Astrocyte (in vitro differentiated cells and primary cell): Measurements from ENCODE around the gene MAP2K3. TPM values are rescaled to one million over a fixed set of nuclear protein-coding genes. Genes with fewer than 3 reads are reported as not detected.
"Not testable (repeated sequence)": the region's sequence is repeated elsewhere in the genome, so short reads cannot be mapped to it uniquely, and the experiment has no call there.

Experiments
- DNase-seq: peaks from one replicate; pipeline ENCODE4 v3.0.0-alpha.2; 2010; ENCODE audit warnings: low read depth
- FAIRE-seq: peaks from 2 replicates; lab custom pipeline; 2011; peaks lifted over from hg19 to GRCh38; lab: Jason Lieb, UNC
- H2AFZ ChIP-seq: 2 replicates; pipeline ENCODE4 v1.6.0; 2012; ENCODE audit warnings: low read depth, low read length, inconsistent platforms
- H3K27ac ChIP-seq: 2 replicates; pipeline ENCODE4 v1.5.1; 2011; ENCODE audit warnings: low read depth, low read length, inconsistent platforms
- H3K27me3 ChIP-seq: 2 replicates; pipeline ENCODE4 v1.6.0; 2011; ENCODE audit warnings: low read length, inconsistent platforms; ENCODE audit not compliant: insufficient read depth
- H3K36me3 ChIP-seq: 2 replicates; pipeline ENCODE4 v1.5.1; 2011; ENCODE audit warnings: low read length, inconsistent platforms; ENCODE audit not compliant: insufficient read depth
- H3K4me1 ChIP-seq: 2 replicates; pipeline ENCODE4 v1.5.1; 2011; ENCODE audit warnings: low read length, inconsistent platforms; ENCODE audit not compliant: insufficient read depth
- H3K4me2 ChIP-seq: 2 replicates; pipeline ENCODE4 v1.6.0; 2012; ENCODE audit warnings: low read length, inconsistent platforms
- H3K4me3 ChIP-seq: 2 replicates; pipeline ENCODE4 v1.5.1; 2011; ENCODE audit warnings: low read depth, mild to moderate bottlenecking, low read length, inconsistent platforms; ENCODE audit not compliant: insufficient read depth
- H3K79me2 ChIP-seq: 2 replicates; pipeline ENCODE4 v1.6.0; 2012; ENCODE audit warnings: mild to moderate bottlenecking, low read length, inconsistent platforms; ENCODE audit not compliant: insufficient read depth
- H3K9ac ChIP-seq: 2 replicates; pipeline ENCODE4 v1.6.0; 2012; ENCODE audit warnings: mild to moderate bottlenecking, low read length, inconsistent platforms
- H3K9me3 ChIP-seq: 2 replicates; pipeline ENCODE4 v1.5.1; 2012; ENCODE audit warnings: low read depth, mild to moderate bottlenecking, low read length, inconsistent platforms; ENCODE audit not compliant: insufficient read depth
- H4K20me1 ChIP-seq: 2 replicates; pipeline ENCODE4 v1.6.0; 2012; ENCODE audit warnings: low read length, inconsistent platforms; ENCODE audit not compliant: insufficient read depth
- H3K27ac Mint-ChIP-seq: one replicate; pipeline ENCODE4 v1.8.0; 2021; ENCODE audit warnings: mild to moderate bottlenecking, mixed read lengths; ENCODE audit not compliant: unreplicated experiment
- H3K27me3 Mint-ChIP-seq: one replicate; pipeline ENCODE4 v1.8.0; 2021; ENCODE audit warnings: low read depth, mixed read lengths; ENCODE audit not compliant: unreplicated experiment
- H3K36me3 Mint-ChIP-seq: one replicate; pipeline ENCODE4 v1.8.0; 2021; ENCODE audit warnings: low read depth, mixed read lengths; ENCODE audit not compliant: unreplicated experiment
- H3K4me1 Mint-ChIP-seq: one replicate; pipeline ENCODE4 v1.8.0; 2021; ENCODE audit warnings: low read depth, mixed read lengths; ENCODE audit not compliant: unreplicated experiment
- H3K4me3 Mint-ChIP-seq: one replicate; pipeline ENCODE4 v1.8.0; 2021; ENCODE audit warnings: mild to moderate bottlenecking, moderate library complexity, mixed read lengths; ENCODE audit not compliant: unreplicated experiment
- H3K9me3 Mint-ChIP-seq: one replicate; pipeline ENCODE4 v1.8.0; 2021; ENCODE audit warnings: mild to moderate bottlenecking, mixed read lengths; ENCODE audit not compliant: unreplicated experiment
- CTCF ChIP-seq: IDR thresholded peaks from 2 replicates; pipeline ENCODE4 v1.5.1; 2011; ENCODE audit warnings: low read depth, mild to moderate bottlenecking, inconsistent platforms, low read length, moderate library complexity; ENCODE audit not compliant: insufficient read depth
- EZH2 ChIP-seq: IDR thresholded peaks from 2 replicates; pipeline ENCODE4 v1.6.1; 2012; ENCODE audit warnings: mild to moderate bottlenecking, low read length, inconsistent platforms; ENCODE audit not compliant: insufficient read depth
- total RNA-seq: library from RNA; stranded (reverse); gene quantifications from 2 replicates; pipeline ENCODE4 v1.2.1, GENCODE V29; 2021

MAP2K3 gene
- total RNA-seq, 1 donor from 2014 or later: 44.3 TPM

DNA sequence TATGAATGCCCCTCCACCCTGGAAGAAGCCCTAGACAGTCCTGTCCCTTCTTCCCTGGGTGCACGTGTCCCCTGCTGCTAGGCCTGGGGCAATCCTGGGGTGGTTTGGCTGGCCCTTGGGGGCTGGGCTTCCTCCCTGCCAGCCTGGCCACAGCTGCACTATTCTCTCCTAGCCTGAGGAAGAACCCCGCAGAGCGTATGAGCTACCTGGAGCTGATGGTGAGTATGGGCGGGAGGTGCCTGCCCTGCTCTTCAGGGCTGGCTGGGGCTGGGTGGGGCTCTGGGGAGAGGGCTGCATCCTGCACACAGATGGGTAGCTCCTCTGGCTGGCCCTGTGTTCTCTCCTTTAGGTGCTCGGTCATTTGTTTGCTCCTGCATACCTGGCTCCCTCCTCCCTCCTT, 28.8 kb downstream of the MAP2K3 start:
- Mint-ChIP-seq H3K9me3 (peaks cover 2% of the 10 kb centered on the region), H3K27me3 (no peaks in the 10 kb centered on the region), H3K27ac (no peak overlapping the region), H3K4me1 (no peaks in the 10 kb centered on the region), H3K36me3 (peaks cover 8% of the 10 kb centered on the region), H3K4me3 (no peak overlapping the region)
- Histone ChIP-seq H3K9me3 (peaks cover 5% of the 10 kb centered on the region), H2AFZ (no peak overlapping the region), H3K27ac (no peak overlapping the region), H3K4me3 (no peak overlapping the region), H3K27me3 (no peaks in the 10 kb centered on the region), H4K20me1 (no peaks in the 10 kb centered on the region), H3K36me3 (peaks cover 6% of the 10 kb centered on the region), H3K4me2 (no peak overlapping the region), H3K9ac (no peak overlapping the region), H3K79me2 (no peaks in the 10 kb centered on the region), H3K4me1 (no peaks in the 10 kb centered on the region)
- DNase-seq (no peak), FAIRE-seq (no peak)
- TF ChIP-seq EZH2 (no peak), CTCF (no peak)

- H3K27me3 ChIP-seq, H3K27me3 Mint-ChIP-seq, H3K79me2 ChIP-seq, H3K4me3 ChIP-seq, H3K36me3 Mint-ChIP-seq, H3K4me1 Mint-ChIP-seq, H4K20me1 ChIP-seq, DNase-seq, H3K4me2 ChIP-seq, H3K36me3 ChIP-seq, H3K9me3 Mint-ChIP-seq, H3K27ac Mint-ChIP-seq, H2AFZ ChIP-seq, H3K27ac ChIP-seq, H3K4me3 Mint-ChIP-seq, FAIRE-seq, H3K9ac ChIP-seq, H3K4me1 ChIP-seq, H3K9me3 ChIP-seq: not testable (repeated sequence)
These were observed 29.2 kb downstream of the MAP2K3 start for GRCh38 chr17:21313761-21314160.

GRCh38 chr17:21314261-21314664, 29.8 kb downstream of the MAP2K3 start:
- not testable (repeated sequence) for DNase-seq, H3K4me1 Mint-ChIP-seq

DNA sequence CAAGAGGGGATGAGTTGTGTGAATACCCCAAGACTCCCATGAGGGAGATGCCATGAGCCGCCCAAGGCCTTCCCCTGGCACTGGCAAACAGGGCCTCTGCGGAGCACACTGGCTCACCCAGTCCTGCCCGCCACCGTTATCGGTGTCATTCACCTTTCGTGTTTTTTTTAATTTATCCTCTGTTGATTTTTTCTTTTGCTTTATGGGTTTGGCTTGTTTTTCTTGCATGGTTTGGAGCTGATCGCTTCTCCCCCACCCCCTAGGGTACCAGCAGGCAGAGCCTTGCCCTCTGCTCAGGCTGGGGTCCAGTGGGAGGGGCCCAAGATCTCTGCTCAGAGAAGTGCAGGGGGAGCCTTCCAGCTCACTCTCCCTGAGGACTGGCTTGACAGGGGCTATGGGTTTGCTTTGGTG, 30.2 kb downstream of the MAP2K3 start:
- H3K4me3 Mint-ChIP-seq, H3K9me3 ChIP-seq, H3K9me3 Mint-ChIP-seq, H4K20me1 ChIP-seq, H3K4me1 ChIP-seq, H3K4me2 ChIP-seq, H2AFZ ChIP-seq, H3K27ac Mint-ChIP-seq, H3K36me3 ChIP-seq, H3K79me2 ChIP-seq, H3K4me1 Mint-ChIP-seq, H3K4me3 ChIP-seq, DNase-seq, H3K9ac ChIP-seq, H3K27me3 ChIP-seq, H3K36me3 Mint-ChIP-seq, FAIRE-seq, H3K27ac ChIP-seq: not testable (repeated sequence)
- H3K27me3 Mint-ChIP-seq: peaks cover 10% of the 10 kb centered on the region

More at GRCh38 chr17:21314261-21314664, 29.8 kb downstream of the MAP2K3 start:
- not testable (repeated sequence) for H3K27me3 ChIP-seq, H3K27ac ChIP-seq, H3K27me3 Mint-ChIP-seq, H3K4me3 ChIP-seq, H3K9ac ChIP-seq, H3K4me1 ChIP-seq, H4K20me1 ChIP-seq, H3K4me3 Mint-ChIP-seq, H3K36me3 Mint-ChIP-seq, H3K4me2 ChIP-seq, H3K79me2 ChIP-seq, H2AFZ ChIP-seq, H3K27ac Mint-ChIP-seq, H3K9me3 Mint-ChIP-seq, H3K36me3 ChIP-seq, FAIRE-seq, H3K9me3 ChIP-seq

DNA sequence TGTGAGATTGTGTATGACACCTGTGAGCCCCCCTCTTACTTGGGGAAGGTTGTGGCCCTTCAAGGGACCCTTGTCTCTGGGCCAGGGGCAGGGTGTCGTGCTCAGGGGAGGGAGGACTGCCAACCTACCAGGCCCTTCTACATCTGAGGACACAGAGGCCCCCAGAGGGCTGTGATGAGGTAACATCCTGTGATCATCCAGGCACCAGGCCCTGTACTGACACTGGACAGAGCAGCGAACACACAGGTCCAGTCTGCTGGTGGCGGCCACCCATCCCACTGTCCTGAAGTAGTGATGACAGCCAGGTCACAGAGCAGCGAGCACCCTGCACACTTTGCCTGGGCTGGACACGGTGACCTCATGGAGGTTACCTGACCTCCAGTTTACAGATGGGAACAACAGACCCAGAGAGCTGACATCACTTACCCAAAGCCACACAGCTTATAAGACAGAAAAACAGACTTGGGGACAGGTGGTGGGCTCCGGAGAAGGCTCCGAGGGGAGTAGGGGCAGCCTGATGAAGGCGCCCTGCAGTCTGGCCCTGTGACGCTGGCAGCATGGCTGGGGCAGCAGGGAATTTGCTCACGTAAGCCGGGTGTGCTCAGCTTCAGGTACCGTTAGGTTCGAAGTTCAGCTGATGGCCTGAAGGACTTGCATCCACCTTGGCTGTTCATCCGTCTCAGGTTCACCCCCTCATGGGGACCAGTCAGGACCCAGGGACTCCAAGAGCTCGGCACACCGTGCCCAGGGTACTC, 30.9 kb downstream of the MAP2K3 start:
- not testable (repeated sequence) for H3K4me2 ChIP-seq, H3K36me3 Mint-ChIP-seq, H3K4me1 ChIP-seq, H3K4me3 Mint-ChIP-seq, H3K9me3 ChIP-seq, FAIRE-seq, H3K27ac Mint-ChIP-seq, H3K79me2 ChIP-seq, H3K27me3 ChIP-seq, H3K4me1 Mint-ChIP-seq, H3K4me3 ChIP-seq, H3K27ac ChIP-seq, H3K36me3 ChIP-seq, H2AFZ ChIP-seq, H3K9me3 Mint-ChIP-seq, H3K9ac ChIP-seq, H4K20me1 ChIP-seq, DNase-seq
- H3K27me3 Mint-ChIP-seq: peaks cover 13% of the 10 kb centered on the region
